RWPE1 (cell line): ENCODE results near the gene KLHDC7A.

Experiments
- CTCF ChIA-PET: fragments of 350-600 bp; sonication (Branson Sonifier 250); formaldehyde crosslinking; extraction: SDS; loops from one replicate; lab custom pipeline; 2021; lab: Yijun Ruan, JAX
- POLR2A ChIA-PET: fragments of 400-600 bp; formaldehyde crosslinking; extraction: SDS; loops from one replicate; lab custom pipeline; 2020; ENCODE audit warnings: antibody characterized with exemption; ENCODE audit not compliant: low non-redundant PET; lab: Yijun Ruan, JAX
- DNase-seq: peaks from one replicate; pipeline ENCODE4 v3.0.0; 2012; ENCODE audit warnings: low spot score
- H3K27ac ChIP-seq: fragments of 450-650 bp; 2 replicates; pipeline ENCODE4 v1.5.1; 2017
- CTCF ChIP-seq: fragments of 450-650 bp; conservative IDR thresholded peaks from 2 replicates; pipeline ENCODE4 v1.5.1; 2017; ENCODE audit warnings: low read depth, mild to moderate bottlenecking

The KLHDC7A gene

GRCh38 chr1:18480315-18481189 lies at the start of gene KLHDC7A:
KLHDC7A (plus strand) TSS chr1:18480930; CDS start chr1:18480982, 52 bp downstream.
- DNase-seq: peak; percentile 28
- peak within 1 kb of the TSS; percentile 23 for H3K27ac ChIP-seq
- ChIA-PET CTCF (interaction anchor here (0.5 to 0.6 kb wide), 2 partner anchors 339 to 799 kb away, joined by 3 read pairs; no protein-coding TSS in a partner anchor), POLR2A (no interaction called here)
- TF ChIP-seq CTCF: no peak

GRCh38 chr1:18434041-18434440 lies 46.7 kb upstream of the KLHDC7A start:
- no peak for DNase-seq
- ChIA-PET POLR2A (no interaction called here), CTCF (interaction anchor here (0.6 kb wide), 1 partner anchor 8 kb away, joined by 5 read pairs; no protein-coding TSS in a partner anchor)
- no peak overlapping the region for H3K27ac ChIP-seq
- TF ChIP-seq CTCF: no peak

GRCh38 chr1:18440385-18441226 lies 40.1 kb upstream of the KLHDC7A start:
- DNase-seq: peak; percentile 3
- ChIA-PET POLR2A (no interaction called here), CTCF (no interaction called here)
- H3K27ac ChIP-seq: no peak overlapping the region
- no peak for TF ChIP-seq CTCF

- CTCF ChIA-PET: interaction anchor here (0.6 kb wide), 1 partner anchor 43 kb away, joined by 3 read pairs; no protein-coding TSS in a partner anchor
- POLR2A ChIA-PET: no interaction called here
- no peak for TF ChIP-seq CTCF
- H3K27ac ChIP-seq: no peak overlapping the region
- DNase-seq: no peak
Measured at GRCh38 chr1:18443587-18444520, 36.9 kb upstream of the KLHDC7A start.

GRCh38 chr1:18444563-18444962 lies 36.2 kb upstream of the KLHDC7A start:
- ChIA-PET CTCF (no interaction called here), POLR2A (no interaction called here)
- DNase-seq: no peak
- TF ChIP-seq CTCF: no peak
- no peak overlapping the region for H3K27ac ChIP-seq
